ENCODE results near the gene CDH24.

The CDH24 gene

DNA sequence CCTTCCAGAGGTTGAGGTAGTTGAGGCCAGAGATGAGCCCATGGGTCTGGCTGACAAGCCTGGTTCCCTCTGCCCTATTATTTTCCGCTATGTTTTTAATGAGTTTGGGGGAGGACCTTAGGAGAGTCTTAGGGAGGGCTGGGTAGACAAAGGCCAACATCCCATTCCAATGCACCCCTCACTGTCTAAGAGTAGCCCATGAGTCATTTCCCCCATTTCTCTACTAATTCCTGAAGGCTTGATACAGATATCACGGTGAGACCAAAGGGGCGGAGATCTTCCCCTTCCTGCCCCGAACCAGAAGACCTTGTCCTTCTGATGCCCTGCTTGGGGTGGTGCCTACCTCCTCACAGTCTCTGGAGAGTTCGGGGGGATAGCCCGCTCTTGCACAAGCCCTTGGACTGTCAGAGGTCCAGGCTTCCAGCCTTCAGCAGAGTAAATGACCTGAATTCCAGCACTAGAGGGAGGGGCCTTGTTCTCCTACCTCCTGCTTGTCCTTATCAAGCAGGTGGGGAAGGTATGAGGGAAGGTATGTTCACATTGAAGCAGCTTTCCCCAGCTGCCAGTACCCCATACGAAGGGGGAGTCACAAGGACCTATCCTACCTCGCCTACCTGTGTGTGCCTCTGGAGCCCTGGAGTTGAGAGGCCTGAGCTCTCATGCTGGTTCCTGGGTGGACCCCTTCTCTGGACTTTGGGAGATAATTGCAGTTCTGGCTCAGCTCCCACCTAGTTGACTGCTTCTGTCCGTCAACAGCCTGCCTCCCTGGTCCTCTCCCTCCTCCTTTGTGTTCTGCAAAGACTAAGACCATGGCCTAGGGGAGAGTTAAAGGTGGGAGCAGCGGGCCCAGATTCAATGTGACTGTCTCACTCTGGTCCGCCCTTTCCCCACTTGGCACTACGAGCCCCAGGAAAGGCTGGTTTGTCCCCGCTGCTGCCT is 11.6 kb downstream of the CDH24 start:
- no peak for DNase-seq (ENCODE audit: low spot score)

- no peak for DNase-seq (ENCODE audit: low spot score)
These were observed 12.5 kb downstream of the CDH24 start for GRCh38 chr14:23044840-23045239.

DNA sequence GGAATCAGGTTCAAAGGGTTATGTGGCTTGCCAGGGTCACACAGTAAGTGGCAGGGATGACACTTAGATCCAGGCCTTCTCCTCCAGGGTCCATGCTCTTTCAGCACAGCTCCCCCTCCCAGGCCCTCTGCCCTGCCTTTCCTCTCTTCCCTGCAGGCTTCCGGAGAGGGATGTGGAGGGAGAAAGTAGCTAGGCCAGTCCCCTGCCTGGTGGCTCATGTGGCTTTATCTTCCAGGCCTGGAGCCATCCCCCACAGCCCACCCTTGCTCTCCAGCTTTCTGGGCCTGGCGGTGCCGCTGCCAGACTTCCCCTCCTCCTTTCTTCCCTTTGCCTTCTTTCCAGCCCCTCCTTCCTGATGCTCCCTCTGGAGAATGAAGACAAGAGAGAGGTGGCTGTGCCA is 13.6 kb downstream of the CDH24 start:
- no peak for DNase-seq (ENCODE audit: low spot score)

DNA sequence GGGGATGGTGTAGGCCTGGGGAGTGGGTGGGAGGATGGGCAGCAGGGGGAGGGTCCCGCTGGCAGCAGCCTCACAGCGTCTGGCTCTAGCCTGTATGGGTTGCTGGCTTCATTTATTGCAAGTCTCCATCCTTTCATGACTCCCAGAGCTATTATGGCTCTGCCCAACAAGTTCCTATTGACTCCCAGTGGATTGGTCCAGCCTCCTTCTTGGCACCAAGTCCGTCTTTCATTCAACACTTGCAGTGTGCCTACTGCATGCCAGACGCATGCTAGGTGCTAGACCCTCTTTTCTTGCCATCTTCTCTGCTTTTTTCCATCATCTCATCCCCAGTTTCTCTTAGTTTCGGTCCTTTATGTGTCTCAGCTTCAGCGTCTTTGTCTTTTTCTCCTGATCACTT is 14.2 kb downstream of the CDH24 start:
- DNase-seq (ENCODE audit: low spot score) = no peak

DNA sequence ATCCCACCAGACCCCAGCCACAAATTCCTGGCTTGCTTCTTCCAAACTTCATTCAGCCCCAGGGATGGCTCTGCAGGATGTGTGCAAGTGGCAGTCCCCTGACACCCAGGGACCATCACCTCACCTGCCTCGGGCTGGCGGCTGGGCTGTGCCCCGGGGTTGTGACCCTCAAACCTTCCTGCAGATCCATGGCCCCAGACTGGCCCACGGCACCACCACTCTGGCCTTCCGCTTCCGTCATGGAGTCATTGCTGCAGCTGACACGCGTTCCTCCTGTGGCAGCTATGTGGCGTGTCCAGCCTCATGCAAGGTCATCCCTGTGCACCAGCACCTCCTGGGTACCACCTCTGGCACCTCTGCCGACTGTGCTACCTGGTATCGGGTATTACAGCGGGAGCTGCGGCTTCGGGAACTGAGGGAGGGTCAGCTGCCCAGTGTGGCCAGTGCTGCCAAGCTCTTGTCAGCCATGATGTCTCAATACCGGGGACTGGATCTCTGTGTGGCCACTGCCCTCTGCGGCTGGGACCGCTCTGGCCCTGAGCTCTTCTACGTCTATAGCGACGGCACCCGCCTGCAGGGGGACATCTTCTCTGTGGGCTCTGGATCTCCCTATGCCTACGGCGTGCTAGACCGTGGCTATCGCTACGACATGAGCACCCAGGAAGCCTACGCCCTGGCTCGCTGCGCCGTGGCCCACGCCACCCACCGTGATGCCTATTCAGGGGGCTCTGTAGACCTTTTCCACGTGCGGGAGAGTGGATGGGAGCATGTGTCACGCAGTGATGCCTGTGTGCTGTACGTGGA is 15.0 kb downstream of the CDH24 start, which contains the start of gene PSMB11:
Gene PSMB11, plus strand, starts transcription at position 51 of the 804 bp plus-strand sequence. Its CDS starts 14 bp downstream, at position 65.
- no peak for DNase-seq (ENCODE audit: low spot score)

DNA sequence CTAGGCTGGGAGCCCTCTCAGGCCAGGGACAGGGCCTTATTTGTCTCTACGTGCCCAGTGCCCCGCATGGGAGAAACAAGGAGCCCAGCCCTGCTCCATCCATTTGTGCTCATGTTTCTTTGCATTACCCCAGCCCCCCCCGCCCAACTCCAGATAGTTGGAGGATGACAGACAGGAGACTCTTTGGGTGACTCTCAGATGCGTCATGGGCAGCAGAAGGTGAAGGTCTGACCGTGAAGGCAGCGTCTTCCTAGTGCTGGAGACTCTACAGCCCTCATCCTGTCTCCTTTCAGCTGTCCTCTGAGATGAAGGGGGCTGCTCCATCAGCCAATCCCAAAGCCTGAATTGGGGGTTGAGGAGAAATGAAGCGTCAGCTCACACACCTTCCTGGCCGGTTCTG is 15.6 kb downstream of the CDH24 start:
- no peak for DNase-seq (ENCODE audit: low spot score)

- no peak for DNase-seq (ENCODE audit: low spot score)
These were observed 17.2 kb downstream of the CDH24 start for GRCh38 chr14:23040100-23040499.

DNA sequence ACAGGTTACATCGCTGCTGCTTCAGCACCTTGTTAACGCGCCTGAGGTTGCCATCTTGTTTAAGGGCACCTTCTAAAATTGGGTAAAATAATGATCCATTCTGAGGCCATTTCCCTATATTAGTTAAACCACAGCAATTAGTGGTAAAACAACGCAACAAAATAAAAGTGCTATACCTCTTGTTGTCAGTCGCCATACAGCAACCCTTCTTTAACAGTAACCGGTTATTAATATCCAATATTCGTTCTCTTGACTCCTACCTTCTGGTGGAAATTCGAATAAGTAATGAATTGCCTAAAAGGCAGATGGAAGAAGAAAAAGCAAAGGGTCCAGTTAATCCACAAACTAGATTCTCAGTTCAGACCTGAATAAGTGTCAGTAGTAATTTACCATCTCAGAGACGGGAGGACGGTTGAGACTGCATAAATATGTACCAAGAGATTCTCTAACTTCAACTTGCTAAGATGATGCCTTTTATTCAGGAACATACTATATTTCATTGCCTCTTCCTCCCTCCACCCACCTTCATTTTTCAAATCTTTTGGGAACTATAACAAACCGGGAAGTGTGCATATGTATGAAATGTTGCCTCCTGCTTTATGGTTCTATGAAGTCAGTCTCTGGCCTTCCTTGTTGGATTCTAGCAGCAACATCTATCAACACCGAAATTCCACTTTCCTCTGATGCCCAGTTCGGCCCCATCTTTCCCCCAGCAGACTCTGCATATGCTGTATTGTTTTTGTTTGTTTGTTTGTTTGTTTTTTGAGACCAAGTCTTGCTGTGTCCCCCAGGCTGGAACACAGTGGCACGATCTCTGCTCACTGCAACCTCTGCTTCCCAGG is 21.8 kb downstream of the CDH24 start:
- DNase-seq (ENCODE audit: low spot score) = no peak

- peak; percentile 91 for DNase-seq (ENCODE audit: low spot score)
These were observed 22.6 kb downstream of the CDH24 start, which contains the start of gene PSMB5 for GRCh38 chr14:23034498-23035302. PSMB5 (minus strand) TSS chr14:23034900; CDS start chr14:23034881, 19 bp downstream.

GRCh38 chr14:23033801-23034497 is 23.4 kb downstream of the CDH24 start:
- DNase-seq (ENCODE audit: low spot score) = no peak

GRCh38 chr14:23033251-23033727 is 24.0 kb downstream of the CDH24 start:
- no peak for DNase-seq (ENCODE audit: low spot score)

GRCh38 chr14:23030936-23031335 is 26.4 kb downstream of the CDH24 start:
- DNase-seq (ENCODE audit: low spot score) = no peak

DNA sequence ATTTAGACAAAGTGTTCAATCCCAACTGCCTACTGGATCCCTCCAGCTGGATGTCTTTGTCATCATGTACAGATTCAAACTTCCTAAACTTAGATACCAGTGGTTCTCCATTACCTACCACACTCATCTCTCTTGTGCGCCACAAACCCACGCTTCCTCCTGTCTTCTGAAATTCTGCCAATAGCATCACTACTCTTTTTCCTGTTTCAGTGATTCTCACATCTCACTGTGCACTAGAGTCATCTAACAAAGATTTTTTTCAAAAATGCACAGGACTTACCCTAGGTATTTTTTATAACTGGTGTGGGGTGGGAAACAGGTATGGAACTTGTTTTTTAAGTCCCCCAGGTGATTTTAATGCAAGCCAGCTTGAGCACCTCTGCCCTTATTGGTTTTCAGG is 28.5 kb downstream of the CDH24 start:
- DNase-seq (ENCODE audit: low spot score) = no peak

GRCh38 chr14:23025151-23025814 is 32.0 kb downstream of the CDH24 start:
- DNase-seq (ENCODE audit: low spot score) = no peak

GRCh38 chr14:23024612-23025075 is 32.7 kb downstream of the CDH24 start:
- no peak for DNase-seq (ENCODE audit: low spot score)

GRCh38 chr14:23023795-23024152 is 33.5 kb downstream of the CDH24 start:
- no peak for DNase-seq (ENCODE audit: low spot score)

- DNase-seq (ENCODE audit: low spot score) = no peak
These were observed 34.1 kb downstream of the CDH24 start for GRCh38 chr14:23023022-23023794.

GRCh38 chr14:23021889-23022442 is 35.4 kb downstream of the CDH24 start:
- DNase-seq (ENCODE audit: low spot score) = no peak

DNA sequence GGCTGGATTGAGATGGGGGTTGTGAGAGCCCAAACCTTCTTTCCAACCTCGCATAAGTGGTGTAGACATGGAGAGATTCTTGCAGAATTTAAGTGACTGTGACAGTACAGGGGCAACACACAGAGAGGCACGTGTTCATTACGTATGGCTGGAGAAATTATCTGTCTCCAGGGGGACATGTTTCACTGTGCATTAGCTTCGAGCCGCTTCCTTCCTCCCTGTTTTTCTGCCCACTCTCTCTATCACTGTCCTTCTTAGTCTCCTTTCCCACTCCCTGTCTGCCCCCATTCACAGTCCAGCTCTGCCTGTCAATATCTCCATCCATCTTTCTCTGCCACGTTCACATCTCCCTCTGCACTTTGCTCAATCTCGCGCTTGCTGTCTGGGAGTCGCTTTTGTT is 35.9 kb downstream of the CDH24 start:
- DNase-seq (ENCODE audit: low spot score) = no peak

Measured in GM03348 (cell line).